ENCODE data around the gene EPB41L4B.

DNA sequence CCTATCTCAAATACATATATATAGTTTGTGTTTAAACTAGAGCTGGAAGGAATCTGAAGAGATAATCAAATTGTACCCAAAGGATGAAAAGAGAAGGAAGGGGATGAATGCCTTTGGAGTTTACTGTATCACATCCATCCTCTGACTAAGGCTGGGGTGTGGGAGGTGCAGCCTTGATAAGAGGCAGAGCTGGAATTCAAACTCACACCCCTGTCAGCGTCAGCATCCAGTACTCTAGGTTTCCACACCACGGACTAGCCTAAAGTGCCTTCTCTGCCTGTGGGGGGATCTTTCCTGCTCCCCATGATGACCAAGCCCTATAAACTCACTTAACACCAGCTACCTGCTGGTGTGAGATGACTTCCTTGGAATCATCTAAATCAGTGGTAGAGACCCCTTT lies 48.1 kb downstream of the EPB41L4B start:
- TF ChIP-seq, protein P1, sequence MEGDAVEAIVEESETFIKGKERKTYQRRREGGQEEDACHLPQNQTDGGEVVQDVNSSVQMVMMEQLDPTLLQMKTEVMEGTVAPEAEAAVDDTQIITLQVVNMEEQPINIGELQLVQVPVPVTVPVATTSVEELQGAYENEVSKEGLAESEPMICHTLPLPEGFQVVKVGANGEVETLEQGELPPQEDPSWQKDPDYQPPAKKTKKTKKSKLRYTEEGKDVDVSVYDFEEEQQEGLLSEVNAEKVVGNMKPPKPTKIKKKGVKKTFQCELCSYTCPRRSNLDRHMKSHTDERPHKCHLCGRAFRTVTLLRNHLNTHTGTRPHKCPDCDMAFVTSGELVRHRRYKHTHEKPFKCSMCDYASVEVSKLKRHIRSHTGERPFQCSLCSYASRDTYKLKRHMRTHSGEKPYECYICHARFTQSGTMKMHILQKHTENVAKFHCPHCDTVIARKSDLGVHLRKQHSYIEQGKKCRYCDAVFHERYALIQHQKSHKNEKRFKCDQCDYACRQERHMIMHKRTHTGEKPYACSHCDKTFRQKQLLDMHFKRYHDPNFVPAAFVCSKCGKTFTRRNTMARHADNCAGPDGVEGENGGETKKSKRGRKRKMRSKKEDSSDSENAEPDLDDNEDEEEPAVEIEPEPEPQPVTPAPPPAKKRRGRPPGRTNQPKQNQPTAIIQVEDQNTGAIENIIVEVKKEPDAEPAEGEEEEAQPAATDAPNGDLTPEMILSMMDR (IDR thresholded peaks at IDR 0.05; ENCODE audit: low read depth, low read length): no peak
- no peak for TF ChIP-seq MAX (IDR thresholded peaks at IDR 0.05; ENCODE audit: low read depth, low read length)

Data from NB4 (cell line).